Left lung (tissue), 10 donors: Measurements from ENCODE around the gene RHNO1. TPM values are rescaled to one million over a fixed set of nuclear protein-coding genes. Genes with fewer than 3 reads are reported as not detected.

Source experiments
- ATAC-seq: fragments of 200-7000 bp; cut with Tn5 transposase; one replicate; pipeline ENCODE4 v1.9.1; 2020; ENCODE audit warnings: moderate library complexity
- DNase-seq, 4 donors: peaks; one replicate each; pipeline ENCODE4 v3.0.0-alpha.2; 2013 to 2020
- H3K27ac ChIP-seq, 2 donors: fragments of 200-600 bp; sonication (generic) in 1 of 2; one replicate each; pipeline versions ENCODE4 v1.5.0 to v1.8.0; 2020 to 2021
- H3K27me3 ChIP-seq, 2 donors: fragments of 200-600 bp; sonication (generic) in 1 of 2; one replicate each; pipeline versions ENCODE4 v1.5.0 to v1.8.0; 2020 to 2021
- H3K36me3 ChIP-seq, 2 donors: fragments of 200-600 bp; sonication (generic) in 1 of 2; one replicate each; pipeline versions ENCODE4 v1.5.0 to v1.8.0; 2020 to 2021
- H3K4me1 ChIP-seq, 2 donors: fragments of 200-600 bp; one replicate each; pipeline ENCODE4 v1.8.0; 2021
- H3K4me3 ChIP-seq, 2 donors: fragments of 200-600 bp; sonication (generic) in 1 of 2; one replicate each; pipeline versions ENCODE4 v1.5.0 to v1.8.0; 2020 to 2021; ENCODE audit warnings: mild to moderate bottlenecking in 1 of 2
- H3K9me3 ChIP-seq, 2 donors: fragments of 200-600 bp; sonication (generic) in 1 of 2; one replicate each; pipeline versions ENCODE4 v1.5.0 to v1.8.0; 2020 to 2021
- CTCF ChIP-seq, 2 donors: fragments of 200-600 bp; sonication (generic) in 1 of 2; IDR thresholded peaks; one replicate each; pipeline versions ENCODE4 v1.5.0 to v1.8.0; 2021; ENCODE audit warnings: antibody characterized with exemption in 2 of 2
- intact Hi-C, 2 donors: fragments of 100-400 bp; cut with DNase I; formaldehyde crosslinking; loops; one replicate each; pipeline versions ENCODE4 v1.11.2 to v1.14.2; 2022
- polyA plus RNA-seq, 6 donors: library from polyadenylated mRNA; unstranded; fragments of 120-200 nt; gene quantifications; one replicate each; pipeline ENCODE4 v1.2.1, GENCODE V29; 2013; ENCODE audit not compliant: insufficient read length in 6 of 6
- total RNA-seq, 2 donors: library from RNA; stranded (reverse); fragmentation: NEBNext Ultra II Directional; extraction: Animal tissue kit (Norgen Biotek cat#: 25700); gene quantifications; one replicate each; pipeline ENCODE4 v1.2.1, GENCODE V29; 2021
- donor health status: DM: no; HTN: yes; CAD: no.
- donor health status: DM: no; HTN: no; CAD: no.

Gene RHNO1
- total and polyA plus RNA-seq, 8 donors = 11.7 to 44.4 (median 33.8) TPM

- intact Hi-C loops = no loop called here
- peaks cover 0 to 8% of the 10 kb centered on the region in 2 donors for H3K36me3 ChIP-seq
- peak; percentile 72 to 75 for TF ChIP-seq CTCF (IDR thresholded peaks at IDR 0.05)
- no peak overlapping the region for H3K4me3 ChIP-seq
- no peaks in the 10 kb centered on the region for H3K9me3 ChIP-seq
- H3K27me3 ChIP-seq = no peaks in the 10 kb centered on the region
- peak; percentile 74 to 89 (median 83) for DNase-seq
- H3K4me1 ChIP-seq = no peaks in the 10 kb centered on the region
- H3K27ac ChIP-seq = no peak overlapping the region
- ATAC-seq = peak; percentile 98
These were observed 23.4 kb upstream of the RHNO1 start for GRCh38 chr12:2853626-2854025.

GRCh38 chr12:2854669-2855453 is 22.2 kb upstream of the RHNO1 start:
- H3K27ac ChIP-seq = no peak overlapping the region
- peaks cover 0 to 20% of the 10 kb centered on the region in 2 donors for H3K36me3 ChIP-seq
- no peak for ATAC-seq
- no peak overlapping the region for H3K4me3 ChIP-seq
- H3K9me3 ChIP-seq = no peaks in the 10 kb centered on the region
- no peaks in the 10 kb centered on the region for H3K4me1 ChIP-seq
- DNase-seq = no peak
- TF ChIP-seq CTCF (IDR thresholded peaks at IDR 0.05) = no peak
- H3K27me3 ChIP-seq = no peaks in the 10 kb centered on the region
- intact Hi-C loops = no loop called here

GRCh38 chr12:2855546-2855945 is 21.5 kb upstream of the RHNO1 start:
- Histone ChIP-seq H3K27ac (no peak overlapping the region), H3K4me1 (no peaks in the 10 kb centered on the region), H3K4me3 (no peak overlapping the region), H3K27me3 (no peaks in the 10 kb centered on the region), H3K36me3 (peaks cover 0 to 20% of the 10 kb centered on the region in 2 donors), H3K9me3 (no peaks in the 10 kb centered on the region)
- ATAC-seq (no peak), DNase-seq (no peak)
- intact Hi-C loops = no loop called here
- no peak for TF ChIP-seq CTCF (IDR thresholded peaks at IDR 0.05)

- H3K4me3 ChIP-seq = no peak overlapping the region
- H3K27ac ChIP-seq = no peak overlapping the region
- intact Hi-C loops = no loop called here
- DNase-seq (no peak), ATAC-seq (no peak)
- peaks cover 0 to 20% of the 10 kb centered on the region in 2 donors for H3K36me3 ChIP-seq
- no peaks in the 10 kb centered on the region for H3K27me3 ChIP-seq
- TF ChIP-seq CTCF (IDR thresholded peaks at IDR 0.05) = no peak
- no peaks in the 10 kb centered on the region for H3K9me3 ChIP-seq
- no peaks in the 10 kb centered on the region for H3K4me1 ChIP-seq
These were observed 21.0 kb upstream of the RHNO1 start for GRCh38 chr12:2856051-2856450.

- Histone ChIP-seq H3K36me3 (peaks cover 0 to 20% of the 10 kb centered on the region in 2 donors), H3K9me3 (no peaks in the 10 kb centered on the region), H3K27me3 (no peaks in the 10 kb centered on the region), H3K4me1 (no peaks in the 10 kb centered on the region), H3K27ac (no peak within 1 kb of the TSS), H3K4me3 (no peak within 1 kb of the TSS)
- intact Hi-C loops = no loop called here
- peak in 1 of 4 donors; percentile 55 for DNase-seq
- ATAC-seq = no peak
- TF ChIP-seq CTCF (IDR thresholded peaks at IDR 0.05) = no peak
These were observed 20.0 kb upstream of the RHNO1 start, which contains the start of gene TEX52 for GRCh38 chr12:2857021-2857431. Gene TEX52 (minus strand): TSS chr12:2857039. CDS start chr12:2857026, 13 bp downstream.
